ENCODE measurements around the gene TMEM244. TPM values are rescaled to one million over a fixed set of nuclear protein-coding genes. Genes with fewer than 3 reads are reported as not detected.

The TMEM244 gene
- total RNA-seq (2012; rRNA removed) = 0.28 and 0.36 TPM in 2 replicates
- 0.21 TPM in 1 of 2 replicates, not detected in the other for polyA plus RNA-seq (2012; rRNA removed)
- not detected in 2 replicates for polyA plus RNA-seq (2012; cell fraction: cytosol; rRNA removed)
- 0.22 TPM in 1 of 2 replicates, not detected in the other for polyA plus RNA-seq (2012; cell fraction: nucleus; rRNA removed; ENCODE audit: low replicate concordance)
- percentile 11 among the genes with signal in this experiment for Bru-seq, nascent RNA
- BruChase-seq, experiment 1, labeled RNA remaining after a 6-hour chase = percentile 3 among the genes with signal in this experiment
- BruChase-seq, experiment 2, labeled RNA remaining after a 2-hour chase = percentile 6 among the genes with signal in this experiment
- long read RNA-seq = 0 reads

GRCh38 chr6:129860908-129861665, at the start of gene TMEM244:
Gene TMEM244 (minus strand): TSS chr6:129861315. CDS start chr6:129861188, 127 bp downstream.
- 80% methylated on average over 2 of the region's 14 CpGs; no CpG with 5 or more reads in 1 of the 2 experiments for WGBS, 2 experiments (ENCODE audit: extremely low coverage in 2 of 2, insufficient read length in 1 of 2)
- ATAC-seq (ENCODE audit: low read depth) = peak; percentile 43

More at GRCh38 chr6:129860908-129861665, at the start of gene TMEM244:
- Histone ChIP-seq H3K9me3 (ENCODE audit: control insufficient read depth, insufficient read depth, low read length) (peaks cover 2% of the 10 kb centered on the region; the same call in 1 of the 2 replicates), H3K14ac (replicated peaks; ENCODE audit: low read depth, low read length) (peak within 1 kb of the TSS; percentile 73; the same call in 1 of the 2 replicates), H3K4ac (ENCODE audit: low read depth, low read length) (peak within 1 kb of the TSS; percentile 75), H3K4me2 (ENCODE audit: low read depth, low read length) (peak within 1 kb of the TSS; percentile 83), H4K20me1 (ENCODE audit: insufficient read depth, low read length) (no peaks in the 10 kb centered on the region), H3K18ac (ENCODE audit: low read depth, low read length) (peak within 1 kb of the TSS; percentile 84), H4K5ac (ENCODE audit: low read depth, low read length) (peak within 1 kb of the TSS; percentile 27; the same call in 1 of the 2 replicates), H3K79me1 (ENCODE audit: low read depth in 1 of 2, low read length in 2 of 2) (no peaks in the 10 kb centered on the region), H3K9me1 (ENCODE audit: insufficient read depth, low read length) (peaks cover 4% of the 10 kb centered on the region; the same call in 1 of the 2 replicates), H3K36me3 (ENCODE audit: control insufficient read depth, insufficient read depth, low read length) (no peaks in the 10 kb centered on the region), H4K91ac (ENCODE audit: insufficient read depth, low read depth, low read length) (peak within 1 kb of the TSS; percentile 20; the same call in 1 of the 2 replicates), H3K4me3 (ENCODE audit: insufficient read depth, low read depth, low read length) (no peak within 1 kb of the TSS; the same call in 1 of the 2 replicates), H2AK9ac (replicated peaks; ENCODE audit: low read depth, low read length, poor library complexity) (peak within 1 kb of the TSS; percentile 19), H2BK20ac (ENCODE audit: low read depth, low read length) (peak within 1 kb of the TSS; percentile 80), H2BK5ac (ENCODE audit: low read depth, low read length, poor library complexity, severe bottlenecking) (peak within 1 kb of the TSS; percentile 63), H3K27me3 (ENCODE audit: control insufficient read depth, insufficient read depth, low read length) (no peaks in the 10 kb centered on the region), H3K56ac (ENCODE audit: extremely low read depth, insufficient read depth, low read length) (peak within 1 kb of the TSS; percentile 11; the same call in 1 of the 2 replicates), H2AK5ac (ENCODE audit: low read depth, low read length) (peak within 1 kb of the TSS; percentile 84), H4K8ac (ENCODE audit: low read depth in 2 of 2, low read length in 2 of 2) (peak within 1 kb of the TSS; percentile 22 to 34; a peak in 2 of 4 replicates), H2BK15ac (ENCODE audit: low read depth, low read length) (peak within 1 kb of the TSS; percentile 72; the same call in 2 of the 3 replicates), H3K4me1 (ENCODE audit: control insufficient read depth, insufficient read depth, low read length) (peaks cover 10% of the 10 kb centered on the region), H3K23ac (ENCODE audit: low read depth, low read length) (peak within 1 kb of the TSS; percentile 26; the same call in 1 of the 2 replicates), H3K9ac (ENCODE audit: low read depth, low read length) (no peak within 1 kb of the TSS), H2AFZ (replicated peaks; ENCODE audit: low read length, poor library complexity) (peak within 1 kb of the TSS; percentile 65), H3K27ac (ENCODE audit: insufficient read depth, low read length) (peak within 1 kb of the TSS; percentile 7; the same call in 1 of the 2 replicates), H2BK120ac (ENCODE audit: low read depth, low read length) (peak within 1 kb of the TSS; percentile 84)
- CTCF ChIA-PET = interaction anchor here (0.7 kb wide), 1 partner anchor 20 kb away, joined by 5 read pairs; no protein-coding TSS in a partner anchor
- BruUV-seq (replicated peaks) = no TSS peak
- in situ Hi-C loops (cut with MboI; ENCODE audit: low sequenced_read_pairs) = no loop called here
- POLR2A ChIA-PET (ENCODE audit: unreplicated experiment) = no interaction called here
- dilution Hi-C loops (cut with HindIII; ENCODE audit: low sequenced_read_pairs, unreplicated experiment) = no loop called here
- TF ChIP-seq MAZ (IDR thresholded peaks at IDR 0.05; ENCODE audit: borderline replicate concordance, low read depth, low read length) = no peak
- TF ChIP-seq CEBPB (IDR thresholded peaks at IDR 0.05; ENCODE audit: low read depth, low read length) = peak; percentile 47; the same call in 1 of the 2 replicates
- intact Hi-C loops (cut with micrococcal nuclease) = loop anchor here (5.0 kb wide), 2 partner anchors 264 to 284 kb away; no protein-coding TSS in a partner anchor
- peak; percentile 70 for DNase-seq

Data from IMR-90 (cell line).